IPS-NIHi11 (cell line): ENCODE results near the gene DOK7.

Source experiments
- DNase-seq: peaks from one replicate; pipeline ENCODE4 v3.0.0; 2012; ENCODE audit warnings: mixed read lengths, low spot score

Gene DOK7

GRCh38 chr4:3520796-3521600 lies 57.9 kb downstream of the DOK7 start:
- no peak for DNase-seq

DNA sequence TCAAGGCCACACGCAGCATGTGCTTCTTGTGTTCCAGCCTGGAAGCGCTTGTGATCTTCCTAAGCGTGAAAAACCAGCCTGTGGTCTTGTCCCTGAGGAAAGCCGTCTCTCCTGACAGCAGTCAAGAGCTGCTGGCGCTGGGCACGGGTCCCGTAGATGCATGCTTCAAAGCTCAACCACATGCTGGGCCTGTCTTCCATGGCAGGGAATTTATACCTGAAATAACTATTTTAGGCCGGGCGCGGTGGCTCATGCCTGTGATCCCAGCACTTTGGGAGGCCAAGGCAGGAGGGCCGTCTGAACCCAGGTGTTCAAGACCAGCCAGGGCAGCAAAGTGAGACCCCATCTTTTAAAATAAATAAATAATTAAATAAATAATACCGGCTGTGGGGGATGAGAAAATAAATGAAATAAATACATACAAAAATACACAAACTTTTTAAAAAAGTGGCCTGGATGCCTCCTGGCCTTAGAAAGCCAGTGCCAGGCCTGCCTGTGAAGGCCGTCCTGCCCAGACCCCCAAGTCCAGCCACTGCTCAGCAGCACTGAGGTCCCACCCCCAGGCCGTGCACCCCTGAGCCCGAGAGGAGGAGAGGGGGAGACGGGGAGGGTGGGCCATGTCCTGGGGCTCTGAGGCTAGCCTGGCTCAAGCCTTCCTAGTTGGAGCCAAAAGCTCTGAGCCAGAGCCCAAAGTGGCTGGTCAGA lies 58.7 kb downstream of the DOK7 start:
- DNase-seq: no peak

DNA sequence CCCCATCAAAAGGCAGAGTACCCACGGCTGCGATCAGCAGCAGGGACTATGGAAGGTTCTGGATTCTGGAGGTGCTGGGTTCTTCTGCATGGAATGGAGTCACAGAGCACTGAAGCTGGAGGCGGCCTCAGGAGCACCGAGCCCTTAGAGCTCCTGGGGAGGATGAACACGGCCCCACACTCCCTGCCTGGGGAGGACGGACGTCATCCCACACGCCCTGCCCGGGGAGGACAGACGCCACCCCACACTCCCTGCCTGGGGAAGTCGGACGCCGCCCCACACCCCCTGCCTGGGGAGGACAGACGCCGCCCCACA lies 59.2 kb downstream of the DOK7 start:
- no peak for DNase-seq

- no peak for DNase-seq
These were observed 59.5 kb downstream of the DOK7 start for GRCh38 chr4:3522651-3523050.

DNA sequence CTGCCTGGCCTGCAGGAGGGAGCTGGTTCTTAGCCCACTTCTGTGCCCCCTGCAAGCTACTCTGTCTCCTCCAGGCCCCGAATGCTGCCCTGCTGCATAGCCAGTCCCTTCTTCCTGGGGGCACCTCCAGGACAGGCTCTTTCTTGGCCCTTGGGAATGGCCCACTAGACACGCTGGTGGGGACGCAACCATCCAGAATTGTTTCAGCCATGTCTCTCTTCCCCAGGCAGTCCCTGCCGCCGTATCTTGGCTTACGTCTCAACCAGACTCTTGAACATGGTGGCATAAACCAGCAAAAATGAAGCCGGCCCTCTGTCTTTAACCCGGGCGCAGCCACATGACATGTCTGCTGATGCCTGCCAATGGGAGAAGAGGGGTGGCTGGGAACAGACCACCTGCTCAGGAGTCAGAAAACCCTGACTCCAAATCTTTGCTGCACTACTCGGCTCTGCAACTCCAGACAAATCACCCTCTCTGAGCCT lies 60.1 kb downstream of the DOK7 start:
- no peak for DNase-seq

DNA sequence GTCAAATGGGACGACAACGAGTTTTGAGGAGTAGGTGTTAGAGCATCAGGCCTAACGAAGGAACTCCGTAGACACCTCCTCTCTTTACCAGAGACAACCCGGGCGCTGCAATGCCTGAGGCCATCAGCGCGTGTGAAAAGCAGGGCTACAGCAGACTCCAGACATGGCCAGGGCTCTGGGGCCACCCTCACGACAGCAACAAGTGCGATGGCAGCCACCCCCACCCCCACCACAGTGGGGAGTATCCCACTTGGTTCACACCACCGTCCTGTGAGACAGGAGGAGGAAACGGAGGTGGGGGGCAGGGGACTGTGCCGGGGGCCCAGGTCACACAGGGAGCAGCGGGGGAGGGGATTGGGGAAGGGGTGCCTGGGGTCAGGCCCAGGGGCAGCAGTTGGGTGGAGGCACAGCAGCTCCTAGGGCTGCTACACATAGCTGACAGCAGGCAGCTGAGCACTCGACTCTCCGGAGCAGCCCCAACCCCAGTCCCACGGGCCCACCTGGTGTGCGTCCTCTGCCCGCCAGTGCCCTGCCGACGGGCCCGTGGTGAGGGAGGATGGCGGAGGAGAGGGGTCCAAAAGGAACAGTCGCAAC lies 60.6 kb downstream of the DOK7 start:
- no peak for DNase-seq

DNA sequence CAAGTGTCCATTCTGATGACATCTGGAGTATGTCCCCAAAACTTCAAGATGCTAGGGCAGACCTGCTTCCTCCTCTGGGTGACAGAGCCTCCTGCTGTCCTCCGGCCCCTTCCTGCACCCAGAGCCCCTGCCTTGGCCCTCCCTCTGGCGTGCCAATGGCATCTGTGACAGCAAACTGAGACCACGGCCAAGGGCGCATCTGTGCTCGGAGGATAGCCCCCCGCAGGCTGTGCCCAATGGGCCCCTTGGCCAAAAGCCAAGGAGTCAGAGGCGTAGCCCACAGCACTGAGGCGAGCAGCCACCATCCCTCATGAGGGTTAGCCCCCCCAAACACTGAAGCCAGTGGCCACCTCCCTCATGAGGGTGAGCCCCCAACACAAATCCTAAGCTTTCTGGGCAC lies 61.2 kb downstream of the DOK7 start:
- DNase-seq: no peak

DNA sequence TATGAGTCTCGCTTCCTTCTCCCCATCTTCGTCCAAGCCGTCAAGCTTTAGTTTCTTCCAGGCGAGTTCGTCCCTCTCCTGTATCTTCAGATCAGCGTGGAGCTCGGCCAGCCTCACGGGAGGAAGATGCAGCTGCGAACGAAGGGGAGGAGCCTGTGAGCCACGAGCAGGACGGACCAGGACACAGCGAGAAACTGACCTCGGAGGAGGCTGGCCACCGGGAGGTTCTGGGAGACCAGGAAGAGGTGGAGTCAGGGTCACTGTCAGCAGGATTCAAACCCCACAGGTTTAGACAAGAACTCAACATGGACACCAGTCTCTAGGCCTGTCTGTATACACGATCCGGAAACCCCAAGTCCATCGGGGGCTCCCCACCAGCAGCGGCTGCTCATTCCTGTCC lies 61.8 kb downstream of the DOK7 start:
- no peak for DNase-seq

- no peak for DNase-seq
These were observed 62.7 kb downstream of the DOK7 start for GRCh38 chr4:3525532-3526430.

DNA sequence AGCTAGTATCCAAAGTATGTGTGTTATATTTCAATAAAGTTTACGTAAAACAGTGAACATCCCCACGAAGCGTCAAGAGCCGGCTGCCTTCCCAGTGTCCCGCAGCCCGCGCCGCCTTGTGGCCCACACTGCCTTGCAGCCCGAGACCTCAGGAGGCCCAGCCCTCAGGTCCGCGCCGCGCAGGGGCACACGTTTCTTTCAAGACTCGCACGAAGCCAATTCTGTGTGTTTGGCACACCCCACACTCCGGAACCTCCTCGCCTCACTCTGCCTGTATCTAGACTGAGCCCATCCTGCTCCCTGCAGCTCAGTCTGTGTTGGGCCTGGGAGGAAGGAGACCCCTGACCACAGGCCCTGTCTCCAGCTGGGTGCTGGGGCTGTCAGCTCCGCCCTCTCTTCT lies 63.4 kb downstream of the DOK7 start:
- DNase-seq: no peak

DNA sequence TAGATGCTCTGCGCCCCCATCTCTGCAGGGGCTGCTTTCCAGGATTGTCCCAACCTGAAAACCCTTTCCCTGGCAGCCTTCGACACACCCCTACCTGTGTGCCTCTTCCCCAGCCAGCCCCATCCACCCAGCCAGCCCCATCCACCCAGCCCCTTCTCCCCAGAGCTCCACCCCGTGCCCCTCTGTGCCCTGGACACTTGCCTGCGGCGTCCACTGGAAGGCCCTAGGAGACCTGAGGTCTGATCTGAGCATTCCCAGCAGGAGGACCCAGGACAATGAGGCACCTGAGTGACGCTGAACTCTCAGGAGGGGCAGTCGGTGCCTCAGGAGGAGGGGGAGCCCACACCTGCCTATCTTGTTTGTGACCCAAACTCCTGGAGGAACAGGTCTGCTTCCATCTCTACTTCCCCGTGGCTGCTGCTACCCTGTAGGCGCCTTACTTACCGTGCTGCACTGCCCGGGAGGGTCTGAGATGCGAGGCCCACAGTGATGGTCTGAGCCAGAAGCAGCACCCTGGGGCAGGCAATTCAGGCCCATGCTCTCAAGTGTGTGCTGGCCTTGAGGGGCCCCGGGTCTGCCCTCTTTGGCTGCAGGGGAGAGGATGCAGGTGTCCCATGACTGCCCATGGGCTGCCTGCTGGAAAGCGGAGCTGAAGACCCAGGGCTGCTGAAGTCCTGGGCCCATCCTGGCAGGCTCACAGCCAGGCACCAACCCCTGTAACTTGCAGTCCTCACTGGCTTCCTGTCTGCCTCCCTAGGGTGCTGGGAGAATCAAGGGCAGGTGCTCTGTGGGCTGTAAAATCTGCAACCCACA lies 64.2 kb downstream of the DOK7 start:
- no peak for DNase-seq

DNA sequence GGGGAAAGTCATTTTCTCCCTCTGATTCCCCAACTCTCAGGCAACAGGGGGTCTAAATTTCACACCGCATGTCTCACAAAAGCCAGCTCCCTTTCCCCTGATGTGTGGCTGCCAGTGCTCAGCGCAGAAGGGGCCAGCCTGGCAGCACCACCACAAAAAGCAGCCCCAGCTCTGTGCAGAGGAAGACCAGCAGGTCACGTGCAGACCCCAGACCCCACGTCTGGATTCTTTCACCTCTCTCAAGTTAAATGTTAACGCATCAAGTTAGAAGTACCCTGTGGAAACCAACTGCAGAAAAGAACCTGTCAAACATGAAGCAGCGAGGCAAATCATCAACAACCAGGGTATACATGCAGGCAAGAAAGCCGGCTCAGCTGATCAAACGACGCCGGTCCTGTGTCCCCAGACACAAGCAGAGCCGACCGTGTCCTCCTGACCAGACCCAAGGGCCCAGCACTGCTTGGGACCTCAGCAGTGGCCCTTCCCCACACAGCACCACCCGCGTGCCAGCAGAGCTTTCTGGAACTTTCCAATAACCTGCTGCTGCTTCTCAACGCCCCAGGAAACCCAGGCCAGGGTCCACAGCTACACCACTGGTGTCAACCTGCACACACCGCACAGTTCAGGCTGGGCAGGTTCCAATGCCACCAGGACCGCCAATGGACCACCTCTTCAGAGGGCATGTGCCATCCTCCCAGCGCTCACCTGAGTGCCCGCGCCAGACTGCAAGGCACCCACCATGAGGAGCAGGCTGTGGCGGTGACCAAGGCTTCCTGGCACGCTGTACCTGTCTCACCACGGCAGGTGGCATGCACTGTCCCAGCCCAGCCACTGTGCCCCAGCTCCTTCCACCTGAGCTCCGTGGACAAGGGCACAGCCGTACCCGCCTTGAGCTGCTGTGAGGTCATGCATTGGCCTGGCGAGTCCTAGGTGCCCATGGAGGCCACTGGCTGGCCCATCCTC lies 65.1 kb downstream of the DOK7 start:
- DNase-seq: no peak

DNA sequence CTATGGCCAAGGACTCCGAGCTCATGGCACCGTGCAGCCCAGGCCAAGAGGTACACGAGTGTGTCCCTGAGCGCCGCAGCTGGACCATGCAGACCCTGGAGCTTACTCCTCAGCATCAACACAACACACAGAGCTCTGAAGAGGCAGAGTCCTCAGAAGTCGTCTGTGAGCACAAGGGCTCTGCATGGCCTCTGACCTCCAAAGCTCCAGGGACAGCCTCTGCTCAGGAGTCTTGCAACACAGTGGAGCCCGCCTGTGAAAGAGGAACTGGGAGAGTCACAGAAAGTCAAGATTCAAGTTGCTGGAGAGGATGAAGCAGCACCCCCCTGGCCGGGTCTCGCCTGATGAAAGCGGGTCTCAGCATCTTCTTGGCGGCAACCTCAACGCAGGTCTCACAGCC lies 66.3 kb downstream of the DOK7 start:
- DNase-seq: no peak

- no peak for DNase-seq
These were observed 66.9 kb downstream of the DOK7 start for GRCh38 chr4:3530051-3530450.

DNA sequence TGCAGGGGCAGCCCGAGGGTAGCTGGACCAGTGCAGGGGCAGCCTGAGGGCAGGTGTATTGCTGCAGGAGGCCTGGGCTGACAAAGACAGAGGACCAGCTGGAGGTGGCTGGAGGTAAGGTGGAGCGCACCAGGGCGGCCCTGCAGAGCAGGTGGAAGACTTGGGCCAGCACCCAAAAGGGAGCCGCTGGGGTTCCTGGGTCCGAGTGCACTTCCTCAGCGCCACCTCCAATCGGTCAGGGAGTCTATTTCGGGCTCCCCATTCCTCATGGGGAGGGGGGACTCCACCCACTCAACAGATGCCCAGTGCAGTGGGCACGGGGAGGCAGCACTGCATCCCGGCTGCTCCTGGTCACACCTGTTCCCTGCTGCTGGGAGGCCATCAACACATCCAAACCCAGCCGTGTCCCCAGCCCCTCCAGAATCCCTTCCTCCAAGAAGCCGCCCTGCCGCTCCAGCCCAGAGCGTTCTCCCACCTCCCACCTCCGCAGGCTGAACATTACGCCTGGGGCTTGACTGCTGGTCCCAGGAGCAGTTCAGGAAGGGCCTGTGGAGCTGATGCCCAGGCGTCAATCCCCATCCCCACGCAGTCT lies 67.7 kb downstream of the DOK7 start:
- no peak for DNase-seq

GRCh38 chr4:3531318-3531878 lies 68.3 kb downstream of the DOK7 start:
- no peak for DNase-seq

GRCh38 chr4:3531879-3532750 lies 69.0 kb downstream of the DOK7 start, which contains the start of gene LRPAP1:
TSS of gene LRPAP1 (minus strand) at chr4:3532422. CDS start at chr4:3532412, 10 bp downstream.
- peak; percentile 100 for DNase-seq

DNA sequence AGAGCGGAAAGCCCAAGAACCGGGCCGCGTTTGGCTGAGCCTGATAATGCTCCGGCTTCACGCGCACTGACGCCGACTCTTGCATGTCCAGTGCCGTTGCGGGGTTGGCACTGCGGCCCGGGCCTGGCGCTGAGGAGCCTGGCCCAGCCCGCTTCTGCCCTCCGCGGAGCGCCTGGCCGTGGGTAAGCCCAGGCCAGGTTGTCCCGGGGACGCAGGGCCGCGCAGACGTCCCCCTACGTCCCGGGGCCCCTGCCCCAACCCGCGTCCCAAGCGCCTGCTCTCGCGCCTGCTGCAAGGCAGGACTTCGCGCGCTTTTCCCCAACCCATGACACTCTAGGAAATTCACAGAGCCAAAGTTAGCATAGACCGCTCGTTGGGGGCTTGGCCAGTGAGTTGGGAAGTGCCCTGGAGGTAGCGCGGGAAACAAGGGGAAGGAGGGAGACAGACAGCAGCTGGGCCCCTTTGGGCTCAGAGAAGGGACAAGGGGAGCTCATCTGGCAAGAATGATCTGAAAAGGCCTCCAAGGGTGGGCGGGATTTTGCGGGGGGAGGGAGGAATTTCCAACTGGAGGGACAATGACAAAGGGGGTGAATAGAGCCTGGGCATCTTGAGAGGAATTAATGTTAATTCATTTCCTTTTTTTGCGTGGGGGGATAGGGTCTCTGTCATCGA lies 69.8 kb downstream of the DOK7 start:
- DNase-seq: no peak
